Measurements from ENCODE around the gene CRB1.

CRB1 gene

GRCh38 chr1:197413564-197413963, 145.5 kb downstream of the CRB1 start:
- DNase-seq (ENCODE audit: low spot score), result no peak
- TF ChIP-seq CTCF (IDR thresholded peaks at IDR 0.05; ENCODE audit: extremely low read depth, missing control alignments), result no peak

- no peak for DNase-seq (ENCODE audit: low spot score)
These were observed 147.2 kb downstream of the CRB1 start for GRCh38 chr1:197415221-197415620.

DNA sequence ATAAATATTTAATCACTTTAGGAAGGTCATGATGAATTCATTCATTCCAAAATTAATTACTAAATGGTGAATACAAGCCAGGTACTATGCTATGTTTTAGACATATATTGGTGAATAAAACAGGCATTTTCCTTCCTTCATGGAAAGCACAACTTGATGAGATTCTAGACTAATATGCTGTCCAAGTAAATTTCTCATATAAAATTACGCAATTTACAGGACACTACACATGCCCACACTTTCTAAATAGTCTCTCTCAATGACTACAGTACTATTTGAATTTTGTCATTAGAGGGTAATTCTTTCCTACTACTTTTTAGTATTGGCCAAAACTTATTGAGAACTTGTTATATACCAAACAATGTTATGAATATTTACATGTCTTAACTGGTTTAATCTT, 150.6 kb downstream of the CRB1 start:
- no peak for DNase-seq (ENCODE audit: low spot score)
- TF ChIP-seq CTCF (IDR thresholded peaks at IDR 0.05; ENCODE audit: extremely low read depth, missing control alignments), result no peak

More at GRCh38 chr1:197415221-197415620, 147.2 kb downstream of the CRB1 start:
- no peak for TF ChIP-seq CTCF (IDR thresholded peaks at IDR 0.05; ENCODE audit: extremely low read depth, missing control alignments)

DNA sequence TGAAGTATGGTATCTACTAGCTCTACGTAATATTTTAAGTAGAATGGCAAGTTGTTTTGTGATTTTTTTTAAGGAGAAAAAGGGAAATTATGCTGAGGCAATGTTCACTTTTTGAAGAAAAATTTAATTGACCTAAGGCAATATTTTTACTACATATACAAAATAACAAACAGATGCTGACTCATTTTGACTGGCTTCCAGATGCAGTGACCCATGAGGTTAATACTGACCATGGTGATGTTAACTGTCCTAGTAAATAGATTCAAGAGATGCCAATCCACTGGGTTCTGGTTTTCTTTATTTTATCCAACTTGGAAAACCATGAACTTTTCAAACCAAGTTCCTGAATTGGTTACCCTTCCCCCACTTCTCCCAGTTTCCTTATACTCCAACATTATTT, 154.9 kb downstream of the CRB1 start:
- DNase-seq (ENCODE audit: low spot score), result no peak
- no peak for TF ChIP-seq CTCF (IDR thresholded peaks at IDR 0.05; ENCODE audit: extremely low read depth, missing control alignments)

GRCh38 chr1:197424380-197424779, 156.3 kb downstream of the CRB1 start:
- no peak for TF ChIP-seq CTCF (IDR thresholded peaks at IDR 0.05; ENCODE audit: extremely low read depth, missing control alignments)

DNA sequence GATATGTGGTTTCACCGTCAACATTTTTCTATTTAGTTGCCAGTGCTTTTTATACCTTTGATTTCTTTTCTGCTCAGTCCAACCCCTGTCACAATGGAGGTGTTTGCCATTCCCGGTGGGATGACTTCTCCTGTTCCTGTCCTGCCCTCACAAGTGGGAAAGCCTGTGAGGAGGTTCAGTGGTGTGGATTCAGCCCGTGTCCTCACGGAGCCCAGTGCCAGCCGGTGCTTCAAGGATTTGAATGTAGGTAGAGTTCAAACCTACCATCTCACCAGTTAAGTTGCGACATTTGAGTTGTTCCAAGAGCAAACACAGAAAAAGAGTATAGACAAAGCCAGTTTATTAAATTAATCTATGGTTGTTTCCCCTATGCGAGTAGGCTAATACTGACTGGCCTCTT, 161.3 kb downstream of the CRB1 start:
- no peak for TF ChIP-seq CTCF (IDR thresholded peaks at IDR 0.05; ENCODE audit: extremely low read depth, missing control alignments)
- DNase-seq (ENCODE audit: low spot score), result no peak

More at GRCh38 chr1:197424380-197424779, 156.3 kb downstream of the CRB1 start:
- DNase-seq (ENCODE audit: low spot score), result no peak

GRCh38 chr1:197435224-197435623, 167.2 kb downstream of the CRB1 start:
- DNase-seq (ENCODE audit: low spot score), result no peak
- TF ChIP-seq CTCF (IDR thresholded peaks at IDR 0.05; ENCODE audit: extremely low read depth, missing control alignments), result no peak
